ENCODE results near the gene MMP27. TPM values are rescaled to one million over a fixed set of nuclear protein-coding genes. Genes with fewer than 3 reads are reported as not detected.

Gene MMP27
- total and polyA plus RNA-seq, 9 donors = 0.09 to 0.77 TPM; not detected in 7

Other genes starting within 250 kb of the MMP27 start
- gene MMP7, start 175.0 kb downstream of the MMP27 start, total RNA-seq = not detected
- not detected for gene MMP7, start 175.0 kb downstream of the MMP27 start, polyA plus RNA-seq (ENCODE audit: insufficient read depth in 1 of 8, insufficient read length in 8 of 8, low replicate concordance in 1 of 8)
- not detected for gene MMP20, start 80.4 kb downstream of the MMP27 start, total RNA-seq
- not detected for gene MMP20, start 80.4 kb downstream of the MMP27 start, polyA plus RNA-seq (ENCODE audit: insufficient read depth in 1 of 8, insufficient read length in 8 of 8, low replicate concordance in 1 of 8)
- 0.13 TPM for gene MMP8, start 19.2 kb upstream of the MMP27 start, total RNA-seq
- gene MMP8, start 19.2 kb upstream of the MMP27 start, polyA plus RNA-seq (ENCODE audit: insufficient read depth in 1 of 8, insufficient read length in 8 of 8, low replicate concordance in 1 of 8) = under 1 TPM; 0.05 to 0.26 (median 0.15) TPM
- gene MMP10, start 74.9 kb upstream of the MMP27 start, total RNA-seq = not detected
- not detected for gene MMP10, start 74.9 kb upstream of the MMP27 start, polyA plus RNA-seq (ENCODE audit: insufficient read depth in 1 of 8, insufficient read length in 8 of 8, low replicate concordance in 1 of 8)
- gene MMP1, start 92.4 kb upstream of the MMP27 start, total RNA-seq = 0.04 TPM
- 1 to 10 TPM in 4 of 8 donors, under 1 TPM in 4; 0.25 to 3.8 (median 0.96) TPM for gene MMP1, start 92.4 kb upstream of the MMP27 start, polyA plus RNA-seq (ENCODE audit: insufficient read depth in 1 of 8, insufficient read length in 8 of 8, low replicate concordance in 1 of 8)
- gene MMP3, start 137.8 kb upstream of the MMP27 start, total RNA-seq = 0.22 TPM
- under 1 TPM in 4 of 8 donors, not detected in 4; 0.05 to 0.41 (median 0.29) TPM for gene MMP3, start 137.8 kb upstream of the MMP27 start, polyA plus RNA-seq (ENCODE audit: insufficient read depth in 1 of 8, insufficient read length in 8 of 8, low replicate concordance in 1 of 8)
- not detected for gene MMP12, start 169.2 kb upstream of the MMP27 start, total RNA-seq
- not detected for gene MMP12, start 169.2 kb upstream of the MMP27 start, polyA plus RNA-seq (ENCODE audit: insufficient read depth in 1 of 8, insufficient read length in 8 of 8, low replicate concordance in 1 of 8)
- gene MMP13, start 250.0 kb upstream of the MMP27 start, total RNA-seq = 0.04 TPM
- under 1 TPM in 3 of 8 donors, not detected in 5; 0.05 to 0.12 (median 0.09) TPM for gene MMP13, start 250.0 kb upstream of the MMP27 start, polyA plus RNA-seq (ENCODE audit: insufficient read depth in 1 of 8, insufficient read length in 8 of 8, low replicate concordance in 1 of 8)